ENCODE results near the gene MSMB.
"Not testable (repeated sequence)": the region's sequence is repeated elsewhere in the genome, so short reads cannot be mapped to it uniquely, and the experiment has no call there.

MSMB gene

GRCh38 chr10:46006219-46006618 is 39.9 kb downstream of the MSMB start:
- DNase-seq (ENCODE audit: low spot score), result no peak

- no peak for DNase-seq (ENCODE audit: low spot score)
Measured at GRCh38 chr10:46005383-46005782, 40.7 kb downstream of the MSMB start.

GRCh38 chr10:46004963-46005362 is 41.1 kb downstream of the MSMB start:
- DNase-seq (ENCODE audit: low spot score), result no peak

GRCh38 chr10:46002916-46003693 is 43.0 kb downstream of the MSMB start:
- DNase-seq (ENCODE audit: low spot score), result no peak

- not testable (repeated sequence) for DNase-seq (ENCODE audit: low spot score)
Measured at GRCh38 chr10:46002189-46002687, 43.8 kb downstream of the MSMB start.

GRCh38 chr10:46001187-46001756 is 44.8 kb downstream of the MSMB start:
- no peak for DNase-seq (ENCODE audit: low spot score)

- no peak for DNase-seq (ENCODE audit: low spot score)
Measured at GRCh38 chr10:46000538-46000937, 45.5 kb downstream of the MSMB start.

GRCh38 chr10:45999955-46000354 is 46.1 kb downstream of the MSMB start:
- DNase-seq (ENCODE audit: low spot score), result not testable (repeated sequence)

- DNase-seq (ENCODE audit: low spot score), result no peak
Measured at GRCh38 chr10:45997994-45998763, 47.9 kb downstream of the MSMB start.

GRCh38 chr10:45997557-45997956 is 48.5 kb downstream of the MSMB start:
- no peak for DNase-seq (ENCODE audit: low spot score)

GRCh38 chr10:45985590-45985989 is 60.5 kb downstream of the MSMB start:
- DNase-seq (ENCODE audit: low spot score), result not testable (repeated sequence)

GRCh38 chr10:45984473-45984872 is 61.6 kb downstream of the MSMB start:
- DNase-seq (ENCODE audit: low spot score), result not testable (repeated sequence)

GRCh38 chr10:45983538-45984186 is 62.4 kb downstream of the MSMB start:
- not testable (repeated sequence) for DNase-seq (ENCODE audit: low spot score)

Data from LoVo (cell line).